Liver (tissue), 9 donors: ENCODE measurements around the gene PIWIL4. TPM values are rescaled to one million over a fixed set of nuclear protein-coding genes. Genes with fewer than 3 reads are reported as not detected.

ENCODE experiments used
- DNase-seq: peaks from one replicate; pipeline ENCODE4 v3.0.0-alpha.2; 2017; ENCODE audit warnings: low spot score
- H3K27ac ChIP-seq, 2 donors: one replicate each; pipeline ENCODE4 v1.7.0; 2013; ENCODE audit warnings: inconsistent platforms in 2 of 2, low read length in 2 of 2, control low read depth in 1 of 2, low read depth in 1 of 2, mild to moderate bottlenecking in 1 of 2
- H3K27me3 ChIP-seq, 4 donors: one replicate each; pipeline versions ENCODE4 v1.6.1 to v1.7.0; 2013; ENCODE audit warnings: low read length in 3 of 4, inconsistent platforms in 1 of 4, mild to moderate bottlenecking in 1 of 4, moderate library complexity in 1 of 4; ENCODE audit not compliant: control insufficient read depth in 4 of 4, insufficient read depth in 4 of 4
- H3K36me3 ChIP-seq, 4 donors: one replicate each; pipeline versions ENCODE4 v1.6.1 to v1.7.0; 2013; ENCODE audit warnings: low read length in 3 of 4, mild to moderate bottlenecking in 3 of 4, low read depth in 1 of 4, moderate library complexity in 1 of 4; ENCODE audit not compliant: control insufficient read depth in 4 of 4, insufficient read depth in 3 of 4
- H3K4me1 ChIP-seq, 4 donors: one replicate each; pipeline versions ENCODE4 v1.6.1 to v1.7.0; 2013; ENCODE audit warnings: low read length in 3 of 4, mild to moderate bottlenecking in 3 of 4, moderate library complexity in 1 of 4; ENCODE audit not compliant: control insufficient read depth in 4 of 4, insufficient read depth in 4 of 4
- H3K4me3 ChIP-seq, 3 donors: one replicate each; pipeline versions ENCODE4 v1.6.1 to v1.7.0; 2013; ENCODE audit warnings: low read length in 3 of 3, control low read depth in 1 of 3, low read depth in 1 of 3, mild to moderate bottlenecking in 1 of 3
- H3K9ac ChIP-seq, 2 donors: one replicate each; pipeline ENCODE4 v1.7.0; 2013; ENCODE audit warnings: low read length in 2 of 2, mild to moderate bottlenecking in 2 of 2, moderate library complexity in 2 of 2, control low read depth in 1 of 2, low read depth in 1 of 2
- H3K9me3 ChIP-seq, 4 donors: one replicate each; pipeline versions ENCODE4 v1.6.1 to v1.7.0; 2013; ENCODE audit warnings: low read length in 3 of 4; ENCODE audit not compliant: control insufficient read depth in 4 of 4
- ATF3 ChIP-seq: IDR thresholded peaks from 2 replicates; pipeline ENCODE4 v1.6.1; 2016; ENCODE audit warnings: antibody characterized with exemption
- EGR1 ChIP-seq, 2 donors: IDR thresholded peaks; 2 replicates each; pipeline ENCODE4 v1.6.1; 2016 to 2018; ENCODE audit warnings: antibody characterized with exemption in 2 of 2, low read depth in 2 of 2
- FOXA1 ChIP-seq: IDR thresholded peaks from 2 replicates; pipeline ENCODE4 v1.6.1; 2016; ENCODE audit warnings: antibody characterized with exemption
- HNF4A ChIP-seq, 2 donors: conservative IDR thresholded peaks; 2 replicates each; pipeline ENCODE4 v1.6.1; 2016; ENCODE audit warnings: antibody characterized with exemption in 2 of 2, mild to moderate bottlenecking in 2 of 2
- HNF4G ChIP-seq: IDR thresholded peaks from 2 replicates; pipeline ENCODE4 v1.6.1; 2016; ENCODE audit warnings: antibody characterized with exemption
- JUND ChIP-seq, 2 donors: IDR thresholded peaks; 2 replicates each; pipeline ENCODE4 v1.6.1; 2016; ENCODE audit warnings: antibody characterized with exemption in 2 of 2
- MAX ChIP-seq: IDR thresholded peaks from 2 replicates; pipeline ENCODE4 v1.6.1; 2016; ENCODE audit warnings: antibody characterized with exemption
- RAD21 ChIP-seq, 2 donors: IDR thresholded peaks; 2 replicates each; pipeline ENCODE4 v1.6.1; 2016; ENCODE audit warnings: antibody characterized with exemption in 2 of 2, mild to moderate bottlenecking in 2 of 2
- REST ChIP-seq: IDR thresholded peaks from 2 replicates; pipeline ENCODE4 v1.6.1; 2016; ENCODE audit warnings: antibody characterized with exemption, mild to moderate bottlenecking
- RXRA ChIP-seq, 2 donors: IDR thresholded peaks; 2 replicates each; pipeline ENCODE4 v1.6.1; 2017 to 2018; ENCODE audit warnings: antibody characterized with exemption in 2 of 2, mild to moderate bottlenecking in 1 of 2
- SP1 ChIP-seq: IDR thresholded peaks from 2 replicates; pipeline ENCODE4 v1.6.1; 2018; ENCODE audit warnings: antibody characterized with exemption, mild to moderate bottlenecking
- TAF1 ChIP-seq: conservative IDR thresholded peaks from 2 replicates; pipeline ENCODE4 v1.6.1; 2016; ENCODE audit warnings: antibody characterized with exemption, mild to moderate bottlenecking
- YY1 ChIP-seq: IDR thresholded peaks from 2 replicates; pipeline ENCODE4 v1.6.1; 2016; ENCODE audit warnings: antibody characterized with exemption, mild to moderate bottlenecking
- ZBTB33 ChIP-seq: IDR thresholded peaks from 2 replicates; pipeline ENCODE4 v1.6.1; 2016; ENCODE audit warnings: antibody characterized with exemption
- WGBS: extraction: QIAGEN DNeasy Blood & Tissue Kit; methylation state at CpG from one replicate; pipeline ENCODE4 v1.1.7; 2013; 5-methylcytosine and 5-hydroxymethylcytosine counted together
- polyA plus RNA-seq, 2 donors: library from polyadenylated mRNA; stranded (reverse) in 1 of 2; unstranded in 1 of 2; fragments of 200-250 nt in 1 of 2; fragments of >200 nt in 1 of 2; fragmentation: Nextera tagmentation in 1 of 2; extraction: Ambion mirVana in 1 of 2; gene quantifications; one replicate each; pipeline versions ENCODE4 v1.2.1 to v1.2.3, GENCODE V29; 2013 to 2015
- total RNA-seq, 2 donors: library from RNA; depleted of rRNA; stranded (reverse); fragments of >200 nt; gene quantifications; one replicate each; pipeline ENCODE4 v1.2.3, GENCODE V29; 2014
- donor health status: healthy.
- donor health status: healthy.
- donor health status: healthy.
- donor health status: healthy.
- donor health status: healthy.

Gene PIWIL4
- total and polyA plus RNA-seq, 4 donors: 0.18 to 1.5 (median 0.51) TPM

GRCh38 chr11:94586978-94587377 lies 19.8 kb downstream of the PIWIL4 start (continued):
- TF ChIP-seq FOXA1: no peak
- TF ChIP-seq MAX: no peak
- TF ChIP-seq HNF4A (conservative IDR thresholded peaks at IDR 0.05): no peak
- TF ChIP-seq ZBTB33: no peak
- TF ChIP-seq HNF4G: no peak

GRCh38 chr11:94588366-94588942 lies 21.3 kb downstream of the PIWIL4 start:
- H3K4me3 ChIP-seq: no peak overlapping the region
- peaks cover 0 to 2% (median 0%) of the 10 kb centered on the region in 4 donors for H3K36me3 ChIP-seq
- no peak overlapping the region for H3K9ac ChIP-seq
- H3K9me3 ChIP-seq: no peaks in the 10 kb centered on the region
- no peaks in the 10 kb centered on the region for H3K27me3 ChIP-seq
- no peak for DNase-seq
- 51% methylated on average over 2 of the region's 2 CpGs for WGBS
- peak; percentile 82 for TF ChIP-seq REST
- no peak for TF ChIP-seq JUND (IDR thresholded peaks at IDR 0.05)
- H3K4me1 ChIP-seq: no peaks in the 10 kb centered on the region
- no peak overlapping the region for H3K27ac ChIP-seq

- 60% methylated on average over 6 of the region's 6 CpGs for WGBS
Measured at GRCh38 chr11:94590352-94591041, 23.3 kb downstream of the PIWIL4 start.

GRCh38 chr11:94593030-94593429 lies 25.9 kb downstream of the PIWIL4 start:
- no peak for DNase-seq
- Histone ChIP-seq H3K9ac (no peak overlapping the region), H3K36me3 (peaks cover 0 to 2% (median 0%) of the 10 kb centered on the region in 4 donors), H3K27me3 (no peaks in the 10 kb centered on the region), H3K27ac (no peak overlapping the region), H3K4me1 (no peaks in the 10 kb centered on the region), H3K4me3 (no peak overlapping the region), H3K9me3 (no peaks in the 10 kb centered on the region)
- 76% methylated on average over 2 of the region's 2 CpGs for WGBS
- TF ChIP-seq ATF3 (no peak), YY1 (no peak), SP1 (no peak), RAD21 (IDR thresholded peaks at IDR 0.05) (no peak), JUND (IDR thresholded peaks at IDR 0.05) (no peak), RXRA (IDR thresholded peaks at IDR 0.05) (no peak), MAX (no peak), FOXA1 (no peak), ZBTB33 (no peak)

More at GRCh38 chr11:94590352-94591041, 23.3 kb downstream of the PIWIL4 start:
- Histone ChIP-seq H3K4me1 (no peaks in the 10 kb centered on the region), H3K27ac (no peak overlapping the region), H3K27me3 (no peaks in the 10 kb centered on the region), H3K36me3 (peaks cover 0 to 2% (median 0%) of the 10 kb centered on the region in 4 donors), H3K4me3 (no peak overlapping the region), H3K9ac (no peak overlapping the region), H3K9me3 (no peaks in the 10 kb centered on the region)
- DNase-seq: no peak
- no peak for TF ChIP-seq EGR1 (IDR thresholded peaks at IDR 0.05; ENCODE audit: low read depth in 2 of 2)
- TF ChIP-seq TAF1: no peak
